Hepatocyte (in vitro differentiated cells): ENCODE data around the gene FBXL5.

Source experiments
- EZH2phosphoT487 ChIP-seq: fragments of 200-600 bp; sonication (generic); IDR thresholded peaks from one replicate; pipeline ENCODE4 v1.6.1; 2018; ENCODE audit warnings: antibody characterized with exemption, mild to moderate bottlenecking, low read depth, moderate library complexity; ENCODE audit not compliant: unreplicated experiment, severe bottlenecking
- TF ChIP-seq, protein P1 (sequence below): fragments of 200-600 bp; sonication (generic); IDR thresholded peaks from 2 replicates; pipeline ENCODE4 v1.5.1; 2016; ENCODE audit warnings: antibody characterized with exemption, mild to moderate bottlenecking; ENCODE audit not compliant: poor library complexity

GRCh38 chr4:15704129-15704528 is 49.0 kb upstream of the FBXL5 start:
- TF ChIP-seq, protein P1, sequence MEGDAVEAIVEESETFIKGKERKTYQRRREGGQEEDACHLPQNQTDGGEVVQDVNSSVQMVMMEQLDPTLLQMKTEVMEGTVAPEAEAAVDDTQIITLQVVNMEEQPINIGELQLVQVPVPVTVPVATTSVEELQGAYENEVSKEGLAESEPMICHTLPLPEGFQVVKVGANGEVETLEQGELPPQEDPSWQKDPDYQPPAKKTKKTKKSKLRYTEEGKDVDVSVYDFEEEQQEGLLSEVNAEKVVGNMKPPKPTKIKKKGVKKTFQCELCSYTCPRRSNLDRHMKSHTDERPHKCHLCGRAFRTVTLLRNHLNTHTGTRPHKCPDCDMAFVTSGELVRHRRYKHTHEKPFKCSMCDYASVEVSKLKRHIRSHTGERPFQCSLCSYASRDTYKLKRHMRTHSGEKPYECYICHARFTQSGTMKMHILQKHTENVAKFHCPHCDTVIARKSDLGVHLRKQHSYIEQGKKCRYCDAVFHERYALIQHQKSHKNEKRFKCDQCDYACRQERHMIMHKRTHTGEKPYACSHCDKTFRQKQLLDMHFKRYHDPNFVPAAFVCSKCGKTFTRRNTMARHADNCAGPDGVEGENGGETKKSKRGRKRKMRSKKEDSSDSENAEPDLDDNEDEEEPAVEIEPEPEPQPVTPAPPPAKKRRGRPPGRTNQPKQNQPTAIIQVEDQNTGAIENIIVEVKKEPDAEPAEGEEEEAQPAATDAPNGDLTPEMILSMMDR = no peak
- TF ChIP-seq EZH2phosphoT487 = no peak
